NB4 (cell line): ENCODE data around the gene BTBD1.

ENCODE experiments used
- CTCF ChIP-seq: IDR thresholded peaks from one replicate; pipeline ENCODE4 v1.5.1; 2012; ENCODE audit warnings: low read depth, low read length
- MYC ChIP-seq: IDR thresholded peaks from 2 replicates; pipeline ENCODE4 v1.6.1; 2011; ENCODE audit warnings: low read depth, low read length
- POLR2A ChIP-seq: IDR thresholded peaks from 2 replicates; pipeline ENCODE4 v1.6.1; 2011; ENCODE audit warnings: mild to moderate bottlenecking; ENCODE audit not compliant: insufficient read length; ENCODE audit errors: extremely low read depth

- no peak for TF ChIP-seq POLR2A
- no peak for TF ChIP-seq CTCF
- TF ChIP-seq MYC = no peak
These were observed 86.1 kb downstream of the BTBD1 start for GRCh38 chr15:82980981-82981380.
